B cell (primary cell): Measurements from ENCODE around the gene CDK5RAP1. TPM values are rescaled to one million over a fixed set of nuclear protein-coding genes. Genes with fewer than 3 reads are reported as not detected.

Source experiments
- ATAC-seq: fragments of 200-7000 bp; cut with Tn5 transposase; one replicate; pipeline ENCODE4 v1.10.0; 2021; ENCODE audit warnings: low read depth, mild to moderate bottlenecking, moderate number of reproducible peaks, moderate library complexity
- CTCF ChIA-PET: fragments of 350-600 bp; sonication (Branson Sonifier 250); formaldehyde crosslinking; loops from one replicate; lab custom pipeline; 2021; ENCODE audit warnings: antibody characterized with exemption, inconsistent platforms; lab: Charles Lee
- POLR2A ChIA-PET: fragments of 350-600 bp; sonication (Branson Sonifier 250); formaldehyde crosslinking; loops from one replicate; lab custom pipeline; 2021; ENCODE audit warnings: antibody characterized with exemption; lab: Charles Lee
- DNase-seq: peaks from one replicate; pipeline ENCODE4 v3.0.0; 2013
- H2AFZ ChIP-seq: 2 replicates; pipeline ENCODE4 v1.6.1; 2012; ENCODE audit warnings: mild to moderate bottlenecking, low read depth, low read length; ENCODE audit not compliant: insufficient read depth, poor library complexity, severe bottlenecking
- H3K27ac ChIP-seq, 2 donors: 1 replicate in 1 of 2; 2 replicates in 1 of 2; pipeline ENCODE4 v1.5.1; 2012 to 2013; ENCODE audit warnings: low read length in 2 of 2, mild to moderate bottlenecking in 2 of 2, moderate library complexity in 1 of 2
- H3K27me3 ChIP-seq, 4 experiments: fragments of 200-600 bp in 1 of 4; sonication (generic) in 1 of 4; replicated peaks in 1 of 4; 1 replicate in 2 of 4; 2 replicates in 2 of 4; pipeline versions ENCODE4 v1.6.1 to v1.7.0; 2013 to 2016; ENCODE audit warnings: low read length in 3 of 4, mild to moderate bottlenecking in 2 of 4, mixed read lengths in 1 of 4, moderate library complexity in 1 of 4; ENCODE audit not compliant: insufficient read depth in 4 of 4, control insufficient read depth in 3 of 4; ENCODE audit errors: control extremely low read depth in 1 of 4
- H3K36me3 ChIP-seq, 2 experiments: replicated peaks in 1 of 2; 1 replicate in 1 of 2; 2 replicates in 1 of 2; pipeline versions ENCODE4 v1.6.1 to v1.7.1; 2013; ENCODE audit warnings: low read length in 1 of 2; ENCODE audit not compliant: insufficient read depth in 2 of 2, control insufficient read depth in 1 of 2; ENCODE audit errors: control extremely low read depth in 1 of 2, extremely low read depth in 1 of 2
- H3K4me1 ChIP-seq, 2 donors: fragments of 200-600 bp in 1 of 2; sonication (generic) in 1 of 2; 1 replicate in 1 of 2; 2 replicates in 1 of 2; pipeline versions ENCODE4 v1.5.1 to v1.6.1; 2013 to 2017; ENCODE audit warnings: low read length in 2 of 2; ENCODE audit not compliant: control insufficient read depth in 2 of 2, insufficient read depth in 2 of 2
- H3K4me2 ChIP-seq: replicated peaks from 2 replicates; pipeline ENCODE3; 2012; ENCODE audit warnings: mild to moderate bottlenecking, low read depth, low read length; ENCODE audit not compliant: poor library complexity, severe bottlenecking
- H3K4me3 ChIP-seq, 5 experiments: fragments of 200-600 bp in 1 of 5; sonication (generic) in 1 of 5; 1 replicate in 3 of 5; 2 replicates in 2 of 5; pipeline versions ENCODE4 v1.5.1 to v1.7.0; 2011 to 2016; ENCODE audit warnings: low read length in 4 of 5, mild to moderate bottlenecking in 4 of 5, low read depth in 2 of 5, control low read depth in 1 of 5, moderate library complexity in 1 of 5; ENCODE audit not compliant: insufficient read depth in 1 of 5; ENCODE audit errors: control extremely low read depth in 1 of 5, extremely low read depth in 1 of 5
- H3K79me2 ChIP-seq: fragments of 200-600 bp; sonication (generic); one replicate; pipeline ENCODE4 v1.6.0; 2016; ENCODE audit warnings: low read length; ENCODE audit not compliant: control insufficient read depth, insufficient read depth
- H3K9ac ChIP-seq: fragments of 200-600 bp; sonication (generic); 2 replicates; pipeline ENCODE4 v1.6.1; 2017; ENCODE audit warnings: mild to moderate bottlenecking, low read length, moderate library complexity
- H3K9me3 ChIP-seq, 3 donors: one replicate each; pipeline versions ENCODE4 v1.6.1 to v1.7.1; 2013; ENCODE audit warnings: low read length in 2 of 3; ENCODE audit not compliant: control insufficient read depth in 2 of 3, insufficient read depth in 1 of 3; ENCODE audit errors: control extremely low read depth in 1 of 3
- H4K20me1 ChIP-seq: 2 replicates; pipeline ENCODE4 v1.6.0; 2012; ENCODE audit warnings: mild to moderate bottlenecking, low read length; ENCODE audit not compliant: insufficient read depth, control insufficient read depth, poor library complexity, severe bottlenecking
- H3K27ac Mint-ChIP-seq: one replicate; pipeline ENCODE4 v1.8.0; 2021; ENCODE audit warnings: mixed read lengths
- H3K27me3 Mint-ChIP-seq: one replicate; pipeline ENCODE4 v1.8.0; 2021; ENCODE audit warnings: mixed read lengths
- H3K4me1 Mint-ChIP-seq: one replicate; pipeline ENCODE4 v1.8.0; 2021; ENCODE audit warnings: mixed read lengths
- H3K4me3 Mint-ChIP-seq: one replicate; pipeline ENCODE4 v1.8.0; 2021; ENCODE audit warnings: mixed read lengths
- H3K9me3 Mint-ChIP-seq: one replicate; pipeline ENCODE4 v1.8.0; 2022; ENCODE audit warnings: mixed read lengths; ENCODE audit not compliant: insufficient read depth
- EZH2 ChIP-seq: IDR thresholded peaks from 2 replicates; pipeline ENCODE4 v1.6.1; 2012; ENCODE audit warnings: borderline replicate concordance, low read depth, mild to moderate bottlenecking, moderate library complexity, low read length; ENCODE audit not compliant: insufficient read depth, poor library complexity, severe bottlenecking
- WGBS: methylation state at CpG from one replicate; pipeline ENCODE4 v1.1.5; 2013; ENCODE audit warnings: missing lambda C conversion rate; ENCODE audit not compliant: insufficient coverage; 5-methylcytosine and 5-hydroxymethylcytosine counted together
- intact Hi-C: fragments of 100-400 bp; cut with micrococcal nuclease; formaldehyde crosslinking; loops from one replicate; pipeline ENCODE4 v1.10.0; 2022
- polyA plus RNA-seq: library from polyadenylated mRNA; depleted of rRNA; stranded (reverse); fragments of >200 nt; gene quantifications from 2 replicates; pipeline ENCODE4 v1.2.3, GENCODE V29; 2012
- total RNA-seq, 2 donors: library from RNA; stranded (reverse); fragments of 120-200 nt in 1 of 2; gene quantifications; 1 replicate in 1 of 2; 2 replicates in 1 of 2; pipeline versions ENCODE4 v1.2.3 to v1.2.4, GENCODE V29; 2013 to 2022
- TF ChIP-seq, protein P1 (sequence below): fragments of 200-600 bp; IDR thresholded peaks from one replicate; pipeline ENCODE4 v1.8.0; 2022; ENCODE audit warnings: antibody characterized with exemption, mild to moderate bottlenecking

CDK5RAP1 gene
- total and polyA plus RNA-seq, 2 donors (not counting 1 experiment from before 2014, with no cell fraction given): 50.4 to 60.5 TPM

GRCh38 chr20:33337531-33338165 is 63.7 kb downstream of the CDK5RAP1 start:
- Histone ChIP-seq H3K4me3 (no peak overlapping the region), H4K20me1 (no peaks in the 10 kb centered on the region), H2AFZ (no peak overlapping the region), H3K4me2 (peak overlapping the region; percentile 11), H3K27me3 (no peaks in the 10 kb centered on the region), H3K27ac (no peak overlapping the region), H3K79me2 (no peaks in the 10 kb centered on the region), H3K36me3 (no peaks in the 10 kb centered on the region), H3K9ac (no peak overlapping the region), H3K9me3 (no peaks in the 10 kb centered on the region), H3K4me1 (peaks cover 3 to 11% of the 10 kb centered on the region in 2 donors)
- 17% methylated on average over 1 of the region's 6 CpGs for WGBS
- H3K9me3 Mint-ChIP-seq: peaks cover 3% of the 10 kb centered on the region
- ChIA-PET CTCF (no interaction called here), POLR2A (no interaction called here)
- TF ChIP-seq, protein P1, sequence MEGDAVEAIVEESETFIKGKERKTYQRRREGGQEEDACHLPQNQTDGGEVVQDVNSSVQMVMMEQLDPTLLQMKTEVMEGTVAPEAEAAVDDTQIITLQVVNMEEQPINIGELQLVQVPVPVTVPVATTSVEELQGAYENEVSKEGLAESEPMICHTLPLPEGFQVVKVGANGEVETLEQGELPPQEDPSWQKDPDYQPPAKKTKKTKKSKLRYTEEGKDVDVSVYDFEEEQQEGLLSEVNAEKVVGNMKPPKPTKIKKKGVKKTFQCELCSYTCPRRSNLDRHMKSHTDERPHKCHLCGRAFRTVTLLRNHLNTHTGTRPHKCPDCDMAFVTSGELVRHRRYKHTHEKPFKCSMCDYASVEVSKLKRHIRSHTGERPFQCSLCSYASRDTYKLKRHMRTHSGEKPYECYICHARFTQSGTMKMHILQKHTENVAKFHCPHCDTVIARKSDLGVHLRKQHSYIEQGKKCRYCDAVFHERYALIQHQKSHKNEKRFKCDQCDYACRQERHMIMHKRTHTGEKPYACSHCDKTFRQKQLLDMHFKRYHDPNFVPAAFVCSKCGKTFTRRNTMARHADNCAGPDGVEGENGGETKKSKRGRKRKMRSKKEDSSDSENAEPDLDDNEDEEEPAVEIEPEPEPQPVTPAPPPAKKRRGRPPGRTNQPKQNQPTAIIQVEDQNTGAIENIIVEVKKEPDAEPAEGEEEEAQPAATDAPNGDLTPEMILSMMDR: no peak
- no peak for TF ChIP-seq EZH2
- DNase-seq (no peak), ATAC-seq (no peak)
- intact Hi-C loops: no loop called here
- no peak overlapping the region for H3K27ac Mint-ChIP-seq
- H3K27me3 Mint-ChIP-seq: peaks cover 9% of the 10 kb centered on the region
- peaks cover 12% of the 10 kb centered on the region for H3K4me1 Mint-ChIP-seq
- no peak overlapping the region for H3K4me3 Mint-ChIP-seq

DNA sequence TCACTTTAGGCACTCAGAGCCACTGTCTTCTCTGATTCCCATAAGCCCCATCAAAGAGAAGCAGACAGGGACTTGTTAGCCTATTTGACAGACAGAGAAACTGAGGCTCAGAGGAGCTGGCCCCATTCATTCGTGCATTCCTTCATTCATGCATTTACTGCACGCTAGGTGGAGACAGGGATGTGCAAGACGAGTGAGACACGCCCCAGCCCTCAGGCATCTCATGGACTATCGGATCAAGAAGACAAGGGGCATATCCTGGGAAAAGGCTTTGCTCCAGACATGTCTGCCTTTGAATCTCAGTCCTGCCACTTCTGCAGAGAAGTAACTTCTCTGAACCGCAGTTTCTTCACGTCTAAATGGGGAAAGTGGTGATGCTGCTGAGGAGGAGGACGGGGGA is 64.2 kb downstream of the CDK5RAP1 start:
- Mint-ChIP-seq H3K27me3 (peaks cover 9% of the 10 kb centered on the region), H3K4me1 (peaks cover 12% of the 10 kb centered on the region), H3K9me3 (peaks cover 3% of the 10 kb centered on the region), H3K27ac (no peak overlapping the region), H3K4me3 (no peak overlapping the region)
- no peaks in the 10 kb centered on the region for H4K20me1 ChIP-seq
- DNase-seq (no peak), ATAC-seq (no peak)
- H3K79me2 ChIP-seq: no peaks in the 10 kb centered on the region
- ChIA-PET POLR2A (no interaction called here), CTCF (no interaction called here)
- no peak overlapping the region for H3K9ac ChIP-seq
- peaks cover 3 to 11% of the 10 kb centered on the region in 2 donors for H3K4me1 ChIP-seq
- H3K36me3 ChIP-seq: no peaks in the 10 kb centered on the region
- intact Hi-C loops: no loop called here
- no peak overlapping the region for H3K4me3 ChIP-seq
- 55% methylated on average over 8 of the region's 8 CpGs for WGBS
- no peak overlapping the region for H3K4me2 ChIP-seq
- H3K9me3 ChIP-seq: no peaks in the 10 kb centered on the region
- TF ChIP-seq, protein P1: no peak
- TF ChIP-seq EZH2: no peak
- H3K27ac ChIP-seq: no peak overlapping the region
- H3K27me3 ChIP-seq: peaks cover 0 to 3% (median 0%) of the 10 kb centered on the region in 4 experiments
- H2AFZ ChIP-seq: no peak overlapping the region
